OCI-M2 (cell line): ENCODE results near the gene LNP1.
"Not testable (repeated sequence)": the region's sequence is repeated elsewhere in the genome, so short reads cannot be mapped to it uniquely, and the experiment has no call there.

ENCODE experiments used
- DNase-seq: peaks from one replicate; lab custom pipeline; 2025; ENCODE audit not compliant: unreplicated experiment; lab: John Stamatoyannopoulos, UW

Gene LNP1

GRCh38 chr3:100427699-100428098 lies 26.4 kb downstream of the LNP1 start:
- DNase-seq, result no peak

- no peak for DNase-seq
Observed at GRCh38 chr3:100429187-100429716, 27.9 kb downstream of the LNP1 start.

DNA sequence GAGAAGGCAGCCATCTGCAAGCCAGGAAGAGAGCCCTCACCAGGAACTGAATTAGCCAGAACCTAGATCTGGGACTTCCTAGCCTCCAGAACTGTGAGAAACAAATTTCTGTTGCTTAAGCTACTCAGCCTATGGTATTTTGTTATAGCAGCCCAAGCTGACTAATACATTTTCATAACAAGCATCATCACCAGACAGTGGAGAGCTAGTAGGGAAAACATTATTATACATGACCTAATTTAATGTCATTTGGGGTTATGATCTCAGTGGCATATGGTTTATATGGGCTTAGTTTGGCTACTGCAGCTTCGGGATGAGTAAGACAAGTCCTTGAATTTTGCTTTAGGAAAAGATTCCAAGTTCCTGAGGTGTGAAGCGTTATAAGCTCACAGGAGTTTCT lies 35.6 kb downstream of the LNP1 start:
- no peak for DNase-seq

DNA sequence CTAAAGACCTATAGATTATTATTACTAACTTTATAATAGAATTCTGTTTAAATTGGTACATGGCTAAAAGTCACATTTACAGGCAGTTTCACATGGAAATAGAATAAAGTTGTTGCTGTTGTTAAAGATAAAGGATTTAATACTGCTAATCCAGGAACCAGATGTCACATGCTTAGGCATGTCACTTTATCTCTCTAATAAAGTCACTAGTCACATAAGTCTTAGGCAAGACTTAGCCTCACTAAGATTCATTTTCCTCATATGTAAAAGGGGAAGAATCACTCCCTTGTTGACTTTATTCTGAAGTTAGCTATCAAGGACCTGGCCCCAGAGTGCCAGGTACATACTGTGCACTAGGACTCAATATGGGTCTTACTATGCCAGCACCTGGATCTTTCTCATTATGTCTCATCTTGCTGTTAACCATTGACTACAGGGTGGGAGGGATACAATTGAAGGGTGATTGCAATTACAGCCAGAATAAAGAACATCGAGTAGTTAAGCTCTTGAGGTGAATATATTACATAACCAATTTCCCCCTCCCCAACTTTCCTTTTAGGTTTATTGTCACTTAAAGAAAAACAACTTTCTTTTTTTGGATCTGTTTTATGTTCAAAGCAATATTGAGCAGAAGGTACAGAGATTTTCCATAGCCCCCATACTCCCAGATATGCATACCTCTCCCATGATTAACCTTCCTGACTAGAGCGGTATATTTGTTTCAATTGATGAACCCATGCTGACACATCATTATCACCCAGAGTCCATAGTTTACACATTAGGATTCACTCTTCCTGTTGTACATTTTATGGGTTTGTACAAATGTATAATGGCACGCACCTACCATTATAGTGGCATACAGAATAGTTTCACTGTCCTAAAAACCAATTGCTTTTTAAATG lies 36.6 kb downstream of the LNP1 start:
- DNase-seq, result no peak

DNA sequence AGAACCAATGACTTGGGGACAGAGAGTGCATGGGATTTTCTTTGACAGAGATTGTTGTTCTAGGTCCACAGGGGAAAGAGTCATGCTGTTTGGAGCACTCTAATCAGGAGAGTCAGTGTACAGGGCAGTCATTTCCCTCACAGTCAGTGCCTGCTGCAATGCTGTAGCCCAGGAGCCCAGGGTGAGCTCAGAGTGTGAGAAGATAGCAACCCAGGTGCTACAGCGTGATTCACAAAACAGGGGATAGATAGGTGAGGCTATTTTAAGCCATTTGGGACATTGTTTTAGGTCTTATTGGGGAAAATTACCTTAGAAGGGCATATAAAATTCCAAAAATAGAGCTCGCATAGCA lies 37.3 kb downstream of the LNP1 start:
- no peak for DNase-seq

GRCh38 chr3:100440895-100441294 lies 39.6 kb downstream of the LNP1 start:
- no peak for DNase-seq

DNA sequence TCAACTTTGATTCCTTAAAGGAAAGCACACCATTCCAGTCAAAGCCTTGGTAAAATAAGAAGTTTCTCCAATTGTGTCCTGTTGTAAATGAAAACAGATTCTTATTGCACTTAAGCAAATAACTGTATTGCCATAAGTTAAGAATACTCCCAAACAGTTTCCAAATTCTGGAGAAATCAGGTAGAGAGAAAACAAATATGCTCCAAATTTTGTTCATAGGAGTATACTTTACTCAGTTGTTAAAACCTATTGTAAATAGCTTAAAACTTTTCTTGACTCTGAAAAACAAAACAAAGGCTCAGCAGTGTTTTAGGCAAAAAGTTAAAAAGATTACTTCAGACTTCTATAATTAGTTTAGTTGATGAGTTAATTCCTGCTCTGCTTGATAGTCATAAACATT lies 42.4 kb downstream of the LNP1 start:
- DNase-seq, result no peak

DNA sequence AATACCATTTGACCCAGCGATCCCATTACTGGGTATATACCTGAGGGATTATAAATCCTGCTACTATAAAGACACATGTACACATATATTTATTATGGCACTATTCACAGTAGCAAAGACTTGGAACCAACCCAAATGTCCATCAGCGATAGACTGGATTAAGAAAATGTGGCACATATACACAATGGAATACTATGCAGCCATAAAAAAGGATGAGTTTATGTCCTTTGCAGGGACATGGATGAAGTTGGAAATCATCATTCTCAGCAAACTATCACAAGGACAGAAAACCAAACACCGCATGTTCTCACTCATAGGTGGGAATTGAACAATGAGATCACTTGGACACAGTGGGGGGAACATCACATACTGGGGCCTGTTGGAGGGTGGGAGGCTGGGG lies 45.7 kb downstream of the LNP1 start:
- DNase-seq, result not testable (repeated sequence)

GRCh38 chr3:100448079-100448478 lies 46.7 kb downstream of the LNP1 start:
- DNase-seq, result no peak

DNA sequence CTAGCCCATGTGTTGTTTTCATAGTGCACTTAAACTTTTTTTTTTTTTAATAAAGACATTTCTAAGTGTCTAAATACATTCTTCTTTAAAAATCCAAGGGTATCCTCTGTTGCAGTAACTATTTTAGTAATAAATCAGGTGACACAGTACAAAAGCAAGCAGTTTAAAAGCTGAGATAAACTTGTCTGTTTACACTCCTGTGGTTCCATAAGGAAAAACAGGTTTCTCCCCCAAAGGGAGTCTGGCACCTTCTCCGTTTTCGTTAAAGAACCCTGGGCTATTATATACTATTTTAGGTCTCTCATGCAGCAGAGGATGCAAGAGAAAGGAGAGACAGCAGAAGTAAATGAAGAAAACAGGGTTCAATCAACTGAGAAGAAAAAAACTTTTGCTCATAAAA lies 47.9 kb downstream of the LNP1 start:
- no peak for DNase-seq

DNA sequence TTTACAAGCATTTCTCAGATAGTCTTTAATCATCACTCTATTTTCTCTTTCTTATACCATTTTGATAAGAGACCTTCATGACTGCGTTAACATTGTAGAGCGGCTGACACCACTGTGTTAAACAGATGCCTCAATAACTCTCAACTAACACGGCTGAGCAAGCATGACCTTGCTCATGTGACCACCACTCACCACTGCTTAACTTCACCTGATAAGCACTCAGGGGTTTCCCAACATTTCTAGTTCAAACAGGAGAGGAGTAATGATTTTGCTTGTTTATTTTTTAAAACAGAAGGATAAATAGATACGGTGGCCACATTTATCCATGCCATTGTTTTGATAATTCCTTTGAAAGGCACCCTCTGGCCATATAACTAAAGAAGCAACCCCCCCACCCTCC lies 53.3 kb downstream of the LNP1 start:
- no peak for DNase-seq

GRCh38 chr3:100455841-100456550 lies 54.7 kb downstream of the LNP1 start:
- DNase-seq, result no peak

- no peak for DNase-seq
Observed at GRCh38 chr3:100456745-100457144, 55.4 kb downstream of the LNP1 start.

DNA sequence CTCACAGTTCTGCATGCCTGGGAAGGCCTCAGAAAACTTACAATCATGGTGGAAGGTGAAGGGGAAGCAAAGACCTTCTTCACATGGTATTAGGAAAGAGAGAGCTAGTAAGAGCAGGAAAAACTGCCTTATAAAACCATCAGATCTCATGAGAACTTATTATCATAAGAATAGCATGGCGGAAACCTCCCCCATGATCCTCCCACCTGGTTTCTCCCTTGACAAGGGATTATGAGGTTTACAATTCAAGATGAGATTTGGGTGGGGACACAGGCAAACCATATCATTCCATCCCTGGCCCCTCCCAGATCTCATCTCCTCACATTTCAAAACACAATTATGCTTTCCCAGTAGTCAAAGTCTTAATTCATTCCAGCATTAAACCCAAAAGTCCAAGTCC lies 56.5 kb downstream of the LNP1 start:
- DNase-seq, result no peak

DNA sequence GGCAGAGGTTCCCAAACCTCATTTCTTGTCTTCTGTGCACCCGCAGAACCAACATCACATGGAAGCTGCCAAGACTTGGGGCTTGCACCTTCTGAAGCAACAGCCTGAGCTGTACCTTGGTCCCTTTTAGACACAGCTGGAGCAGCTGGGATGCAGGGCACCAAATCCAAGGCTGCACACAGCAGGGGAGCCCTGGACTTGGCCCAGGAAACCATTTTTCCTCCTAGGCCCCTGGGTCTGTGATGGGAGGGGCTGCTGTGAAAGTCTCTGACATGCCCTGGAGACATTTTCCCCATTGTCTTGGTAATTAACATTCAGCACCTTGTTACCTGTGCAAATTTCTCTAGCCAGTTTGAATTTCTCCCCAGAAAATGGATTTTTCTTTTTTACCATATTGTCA lies 57.5 kb downstream of the LNP1 start:
- DNase-seq, result no peak

GRCh38 chr3:100463002-100463401 lies 61.7 kb downstream of the LNP1 start:
- DNase-seq, result no peak

GRCh38 chr3:100463646-100464155 lies 62.4 kb downstream of the LNP1 start:
- no peak for DNase-seq

- no peak for DNase-seq
Observed at GRCh38 chr3:100465892-100466777, 64.8 kb downstream of the LNP1 start.

GRCh38 chr3:100467133-100467532 lies 65.8 kb downstream of the LNP1 start:
- DNase-seq, result no peak

DNA sequence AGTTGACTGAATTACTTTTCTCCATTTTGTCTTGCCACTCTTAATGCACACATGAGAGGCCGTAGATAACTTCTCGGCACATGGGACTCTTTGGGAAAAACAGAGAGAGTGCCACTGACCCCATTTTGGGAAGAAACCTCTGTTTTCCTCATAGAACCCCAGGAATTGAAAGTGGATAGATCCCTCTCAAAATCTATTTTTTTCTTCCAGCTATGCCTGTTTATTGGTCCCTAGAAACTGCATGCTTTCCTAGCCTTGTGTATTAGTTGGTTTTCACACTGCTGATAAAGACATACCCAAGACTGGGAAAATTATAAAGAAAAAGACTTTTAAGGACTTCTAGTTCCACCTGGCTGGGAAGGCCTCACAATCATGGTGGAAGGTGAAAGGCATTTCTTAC lies 67.3 kb downstream of the LNP1 start:
- no peak for DNase-seq

GRCh38 chr3:100470951-100471350 lies 69.6 kb downstream of the LNP1 start:
- no peak for DNase-seq
